GM15510 (cell line): ENCODE measurements around the gene P3H1.

Source experiments
- POLR2A ChIP-seq: IDR thresholded peaks from 3 replicates; pipeline ENCODE4 v1.6.1; 2011; ENCODE audit warnings: borderline replicate concordance; ENCODE audit not compliant: insufficient read length; ENCODE audit errors: extremely low read depth

The P3H1 gene

DNA sequence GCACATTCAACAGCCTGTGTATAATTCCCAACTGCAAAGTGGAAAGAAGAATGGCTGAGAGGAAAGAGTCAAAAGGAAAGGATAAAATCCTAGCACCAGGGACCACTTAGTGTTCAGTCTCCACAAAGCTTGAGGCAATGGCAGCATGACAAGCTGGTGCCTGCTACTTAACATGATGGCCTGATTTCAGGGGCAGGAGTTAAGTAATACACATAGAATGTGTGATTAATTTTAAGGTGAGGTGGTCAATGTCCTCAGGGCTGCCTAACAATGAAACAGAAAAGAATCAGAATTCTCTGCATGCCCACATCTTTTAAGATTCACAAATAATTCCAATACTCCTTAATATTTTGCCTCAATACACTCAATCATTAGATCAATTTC is 8.9 kb downstream of the P3H1 start:
- TF ChIP-seq POLR2A: no peak

GRCh38 chr1:42756956-42757891 is 9.6 kb downstream of the P3H1 start:
- no peak for TF ChIP-seq POLR2A

DNA sequence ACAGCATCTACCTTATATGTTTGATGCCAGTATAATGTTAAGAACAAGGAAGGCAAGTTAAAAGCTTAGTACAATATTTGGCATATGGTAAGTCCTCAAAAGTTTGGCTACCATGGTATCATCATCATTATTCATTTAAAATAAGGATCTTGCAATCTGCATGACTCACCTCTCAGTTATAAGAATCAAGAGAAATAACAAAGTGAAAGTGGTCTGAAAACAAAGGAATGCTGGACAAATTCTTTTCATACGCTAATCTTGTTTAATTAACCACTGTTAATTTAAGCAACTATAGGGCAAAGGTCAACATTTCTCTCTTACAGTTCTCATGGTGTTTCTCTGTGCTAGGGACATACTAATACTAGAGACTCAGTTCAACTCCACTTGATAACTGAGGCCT is 13.8 kb downstream of the P3H1 start:
- no peak for TF ChIP-seq POLR2A

GRCh38 chr1:42752284-42752683 is 14.5 kb downstream of the P3H1 start:
- no peak for TF ChIP-seq POLR2A

- TF ChIP-seq POLR2A: no peak
These were observed 16.8 kb downstream of the P3H1 start for GRCh38 chr1:42750041-42750440.

GRCh38 chr1:42748461-42749410 is 18.1 kb downstream of the P3H1 start:
- no peak for TF ChIP-seq POLR2A

DNA sequence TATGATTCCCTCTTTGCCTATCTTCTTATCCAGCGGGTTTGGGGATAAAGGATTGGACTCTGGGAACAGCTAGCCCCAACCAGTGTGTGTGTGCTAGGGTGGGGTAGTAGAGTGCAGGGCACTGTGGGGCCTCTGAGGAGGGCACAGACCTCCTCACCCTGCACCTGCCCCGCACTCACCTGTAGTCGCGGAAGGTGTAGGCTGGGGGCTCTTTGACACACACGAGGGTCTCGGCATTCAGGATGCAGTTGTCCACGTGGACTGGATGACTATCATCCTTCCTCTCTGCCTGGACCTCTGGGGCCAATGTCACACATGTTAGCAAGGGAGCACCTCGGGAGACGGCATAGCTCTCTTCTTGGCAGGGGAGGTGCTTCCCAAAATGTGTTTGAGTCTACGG is 18.8 kb downstream of the P3H1 start:
- TF ChIP-seq POLR2A: no peak

GRCh38 chr1:42747125-42747524 is 19.7 kb downstream of the P3H1 start:
- no peak for TF ChIP-seq POLR2A

GRCh38 chr1:42746436-42747105 is 20.3 kb downstream of the P3H1 start:
- TF ChIP-seq POLR2A: no peak

DNA sequence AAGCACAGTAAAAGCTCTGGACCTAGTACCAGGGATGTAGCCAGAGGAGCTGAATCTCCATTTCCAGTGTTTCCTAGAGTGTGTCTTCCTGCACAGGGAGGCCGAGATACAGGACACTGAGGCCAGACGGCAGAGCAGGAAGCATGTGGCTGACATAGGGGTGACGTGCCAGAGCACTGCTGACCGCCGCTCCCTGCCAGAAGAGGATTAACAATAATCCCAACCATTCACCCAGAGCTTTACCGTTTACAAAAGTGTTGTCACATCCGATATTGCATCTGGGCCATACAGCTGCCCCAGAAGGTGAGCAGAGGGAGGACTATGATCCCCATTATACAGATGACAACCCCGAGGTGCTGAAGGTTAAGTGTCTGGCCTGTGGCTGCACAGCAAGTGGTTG is 21.0 kb downstream of the P3H1 start:
- no peak for TF ChIP-seq POLR2A

DNA sequence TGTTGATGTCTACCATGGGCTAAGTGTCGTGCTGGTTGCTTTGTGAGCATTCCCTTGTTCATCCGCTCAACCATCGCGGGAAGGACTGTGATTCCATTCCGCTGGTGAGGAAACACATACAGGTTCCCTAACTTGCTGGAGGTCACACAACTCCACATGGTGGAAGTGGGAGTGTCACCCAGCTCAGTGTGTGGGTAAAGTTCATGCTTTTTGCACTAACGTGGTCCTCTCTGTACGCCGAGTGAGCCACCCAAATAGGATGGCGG is 22.7 kb downstream of the P3H1 start:
- TF ChIP-seq POLR2A: no peak

DNA sequence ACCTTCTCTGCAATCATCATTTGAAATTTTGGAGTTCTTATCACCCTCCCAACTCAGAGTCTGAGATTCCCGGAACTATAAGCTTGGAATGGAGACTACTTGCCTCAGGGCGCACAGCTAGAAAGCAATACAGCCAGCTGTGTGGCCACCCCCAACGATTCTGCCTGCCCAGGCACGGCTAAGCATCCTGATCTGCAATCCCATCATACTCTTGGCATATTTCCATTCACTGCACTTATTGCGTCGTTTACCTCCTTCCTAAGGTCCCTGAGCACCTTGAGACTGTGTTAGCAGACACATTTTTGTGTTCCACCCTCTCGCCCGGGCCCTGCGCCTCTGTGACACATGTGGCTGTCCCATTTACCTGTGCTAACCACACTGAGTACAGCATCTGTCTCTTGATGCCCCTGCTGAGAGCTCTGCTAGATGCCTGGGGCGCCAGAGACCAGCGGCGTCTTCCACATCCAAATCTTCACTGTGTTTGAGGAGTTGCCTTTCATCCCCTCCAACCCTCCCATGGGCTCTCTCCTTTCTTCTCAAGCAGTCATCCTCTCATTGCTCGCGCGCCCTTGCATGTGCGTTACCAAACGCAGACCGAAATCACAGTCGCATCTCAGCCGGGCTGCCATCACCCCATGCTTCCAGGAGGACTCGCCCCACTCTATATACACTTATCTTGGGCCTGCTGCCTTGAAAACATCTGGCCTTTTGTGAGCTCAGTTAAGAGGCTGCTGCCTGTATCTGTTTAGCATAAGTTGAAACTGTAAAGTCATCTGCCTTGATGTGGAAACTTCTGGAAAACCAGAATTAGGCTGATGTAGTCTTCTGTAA is 23.3 kb downstream of the P3H1 start:
- TF ChIP-seq POLR2A: no peak

DNA sequence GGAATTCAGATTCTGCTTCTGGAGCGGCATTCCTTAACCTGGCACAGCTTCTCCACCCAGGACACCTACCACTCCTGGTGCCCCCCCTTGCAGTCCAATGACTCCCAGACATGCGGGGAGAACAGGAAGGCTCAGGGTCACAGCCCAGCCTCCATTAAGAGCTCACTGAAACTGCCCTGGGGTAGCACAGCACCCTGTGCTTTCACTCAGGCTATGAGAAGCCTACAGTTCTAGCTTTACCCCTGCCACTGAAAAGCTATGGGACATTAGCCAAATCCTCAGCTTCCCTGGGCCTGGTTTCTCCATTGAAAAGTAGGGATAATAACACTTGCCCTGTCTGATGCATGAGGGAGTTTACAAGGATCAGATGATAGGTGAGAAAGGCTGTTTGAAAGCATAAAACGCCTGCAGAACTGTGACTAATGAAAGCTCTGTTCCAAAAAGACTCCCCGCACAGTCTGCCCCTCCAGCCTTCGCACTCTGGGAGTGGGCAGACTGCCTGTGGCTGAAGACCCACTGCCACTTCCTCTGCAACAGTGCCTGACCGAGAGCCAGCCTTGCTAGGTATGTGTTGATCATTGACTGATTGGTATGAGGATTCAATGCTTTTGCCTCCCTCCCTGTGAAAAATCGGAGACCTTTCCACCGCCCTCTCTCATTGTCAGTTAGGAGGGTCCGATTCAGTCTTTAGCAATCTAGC is 24.1 kb downstream of the P3H1 start:
- no peak for TF ChIP-seq POLR2A

- TF ChIP-seq POLR2A: no peak
These were observed 24.7 kb downstream of the P3H1 start for GRCh38 chr1:42742141-42742540.

GRCh38 chr1:42741706-42742105 is 25.1 kb downstream of the P3H1 start:
- TF ChIP-seq POLR2A: no peak
